Panc1 (cell line): ENCODE results near the gene RRP9. TPM values are rescaled to one million over a fixed set of nuclear protein-coding genes. Genes with fewer than 3 reads are reported as not detected.

Source experiments
- ATAC-seq: fragments of 200-7000 bp; cut with Tn5 transposase; 2 replicates; pipeline ENCODE4 v1.9.1; 2020; ENCODE audit warnings: mild to moderate bottlenecking, moderate library complexity
- BruUV-seq: library from RNA; stranded (reverse); fragments of 400-500 nt; replicated peaks from 2 replicates; lab custom pipeline; 2021; lab: Mats Ljungman, UMichigan
- CTCF ChIA-PET: fragments of 300-600 bp; sonication (Branson Sonifier 250); formaldehyde crosslinking; loops from one replicate; lab custom pipeline; 2022; ENCODE audit warnings: antibody characterized with exemption; lab: Charles Lee
- POLR2A ChIA-PET: fragments of 300-600 bp; sonication (Branson Sonifier 250); formaldehyde crosslinking; loops from one replicate; lab custom pipeline; 2022; ENCODE audit warnings: antibody characterized with exemption; lab: Charles Lee
- DNase-seq: peaks from one replicate; pipeline ENCODE4 v3.0.0-alpha.2; 2010; ENCODE audit warnings: low read depth, low spot score
- H3K27ac ChIP-seq: 2 replicates; pipeline ENCODE4 v1.5.1; 2011; ENCODE audit warnings: mild to moderate bottlenecking, low read length, inconsistent platforms
- H3K27me3 ChIP-seq: fragments of 200-500 bp; sonication (Bioruptor generic); 2 replicates; pipeline ENCODE4 v1.6.0; 2014; ENCODE audit warnings: low read length, inconsistent platforms; ENCODE audit not compliant: control insufficient read depth, insufficient read depth
- H3K36me3 ChIP-seq: fragments of 200-500 bp; sonication (Bioruptor generic); 2 replicates; pipeline ENCODE4 v1.5.1; 2014; ENCODE audit warnings: inconsistent platforms, mild to moderate bottlenecking, low read length, moderate library complexity; ENCODE audit not compliant: control insufficient read depth, insufficient read depth
- H3K4me1 ChIP-seq: 2 replicates; pipeline ENCODE4 v1.5.1; 2011; ENCODE audit warnings: inconsistent platforms, mild to moderate bottlenecking, low read length, moderate library complexity; ENCODE audit not compliant: control insufficient read depth, insufficient read depth
- H3K4me3 ChIP-seq, 2 experiments: 2 replicates each; pipeline ENCODE4 v1.5.1; 2011 to 2012; ENCODE audit warnings: low read depth in 2 of 2, low read length in 2 of 2, mild to moderate bottlenecking in 2 of 2, inconsistent platforms in 1 of 2, moderate library complexity in 1 of 2
- H3K9me3 ChIP-seq: fragments of 200-500 bp; sonication (Bioruptor generic); 2 replicates; pipeline ENCODE4 v1.5.1; 2014; ENCODE audit warnings: low read depth, mild to moderate bottlenecking, inconsistent platforms, low read length, moderate library complexity; ENCODE audit not compliant: control insufficient read depth, insufficient read depth
- CTCF ChIP-seq: fragments of 450-650 bp; IDR thresholded peaks from 2 replicates; pipeline ENCODE4 v1.5.1; 2017; ENCODE audit warnings: mild to moderate bottlenecking
- POLR2AphosphoS5 ChIP-seq: IDR thresholded peaks from 2 replicates; pipeline ENCODE4 v1.6.1; 2012; ENCODE audit warnings: mild to moderate bottlenecking, low read depth, low read length, moderate library complexity
- SIN3A ChIP-seq: IDR thresholded peaks from 2 replicates; pipeline ENCODE4 v1.6.1; 2012; ENCODE audit warnings: low read depth, mild to moderate bottlenecking, low read length, moderate library complexity, borderline replicate concordance; ENCODE audit not compliant: insufficient read depth
- TCF7L2 ChIP-seq: IDR thresholded peaks from 2 replicates; pipeline ENCODE4 v1.6.1; 2011; ENCODE audit warnings: mild to moderate bottlenecking, low read depth, low read length, inconsistent platforms
- in situ Hi-C: cut with HindIII; loops from 2 replicates; pipeline ENCODE4 v1.10.0; 2016; ENCODE audit warnings: low sequenced_read_pairs, low pct_unique_long_range_greater_than_20kb
- intact Hi-C: fragments of 100-400 bp; cut with micrococcal nuclease; formaldehyde crosslinking; loops from one replicate; pipeline ENCODE4 v1.10.0; 2022; ENCODE audit not compliant: unreplicated experiment
- total RNA-seq: library from RNA; stranded (reverse); gene quantifications from one replicate; pipeline ENCODE4 v1.2.1, GENCODE V29; 2021; ENCODE audit not compliant: unreplicated experiment
- TF ChIP-seq, protein P1 (sequence below), 2 experiments: IDR thresholded peaks; 2 replicates each; pipeline ENCODE4 v1.6.1; 2011 to 2012; ENCODE audit warnings: low read depth in 2 of 2, control low read depth in 1 of 2, low read length in 1 of 2, mild to moderate bottlenecking in 1 of 2, moderate library complexity in 1 of 2; ENCODE audit not compliant: insufficient read depth in 1 of 2

Gene RRP9
- total RNA-seq, 1 experiment from 2014 or later = 54.5 TPM

- ChIA-PET POLR2A (interaction anchor here (0.6 kb wide), 1 partner anchor 145 kb away, joined by 3 read pairs; no protein-coding TSS in a partner anchor), CTCF (no interaction called here)
- H3K4me3 ChIP-seq = no peak overlapping the region
- no peaks in the 10 kb centered on the region for H3K27me3 ChIP-seq
- ATAC-seq (no peak), DNase-seq (no peak)
- in situ Hi-C loops = no loop called here
- no peaks in the 10 kb centered on the region for H3K9me3 ChIP-seq
- intact Hi-C loops = no loop called here
- H3K27ac ChIP-seq = no peak overlapping the region
- no TSS peak for BruUV-seq
- no peaks in the 10 kb centered on the region; the same call in 1 of the 2 replicates for H3K36me3 ChIP-seq
- TF ChIP-seq CTCF = no peak
- TF ChIP-seq, protein P1, sequence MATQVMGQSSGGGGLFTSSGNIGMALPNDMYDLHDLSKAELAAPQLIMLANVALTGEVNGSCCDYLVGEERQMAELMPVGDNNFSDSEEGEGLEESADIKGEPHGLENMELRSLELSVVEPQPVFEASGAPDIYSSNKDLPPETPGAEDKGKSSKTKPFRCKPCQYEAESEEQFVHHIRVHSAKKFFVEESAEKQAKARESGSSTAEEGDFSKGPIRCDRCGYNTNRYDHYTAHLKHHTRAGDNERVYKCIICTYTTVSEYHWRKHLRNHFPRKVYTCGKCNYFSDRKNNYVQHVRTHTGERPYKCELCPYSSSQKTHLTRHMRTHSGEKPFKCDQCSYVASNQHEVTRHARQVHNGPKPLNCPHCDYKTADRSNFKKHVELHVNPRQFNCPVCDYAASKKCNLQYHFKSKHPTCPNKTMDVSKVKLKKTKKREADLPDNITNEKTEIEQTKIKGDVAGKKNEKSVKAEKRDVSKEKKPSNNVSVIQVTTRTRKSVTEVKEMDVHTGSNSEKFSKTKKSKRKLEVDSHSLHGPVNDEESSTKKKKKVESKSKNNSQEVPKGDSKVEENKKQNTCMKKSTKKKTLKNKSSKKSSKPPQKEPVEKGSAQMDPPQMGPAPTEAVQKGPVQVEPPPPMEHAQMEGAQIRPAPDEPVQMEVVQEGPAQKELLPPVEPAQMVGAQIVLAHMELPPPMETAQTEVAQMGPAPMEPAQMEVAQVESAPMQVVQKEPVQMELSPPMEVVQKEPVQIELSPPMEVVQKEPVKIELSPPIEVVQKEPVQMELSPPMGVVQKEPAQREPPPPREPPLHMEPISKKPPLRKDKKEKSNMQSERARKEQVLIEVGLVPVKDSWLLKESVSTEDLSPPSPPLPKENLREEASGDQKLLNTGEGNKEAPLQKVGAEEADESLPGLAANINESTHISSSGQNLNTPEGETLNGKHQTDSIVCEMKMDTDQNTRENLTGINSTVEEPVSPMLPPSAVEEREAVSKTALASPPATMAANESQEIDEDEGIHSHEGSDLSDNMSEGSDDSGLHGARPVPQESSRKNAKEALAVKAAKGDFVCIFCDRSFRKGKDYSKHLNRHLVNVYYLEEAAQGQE (IDR thresholded peaks at IDR 0.05; ENCODE audit: insufficient read depth in 1 of 2, low read depth in 2 of 2, low read length in 1 of 2) = no peak
- no peak for TF ChIP-seq SIN3A
- no peak for TF ChIP-seq TCF7L2
- TF ChIP-seq POLR2AphosphoS5 = no peak
- peaks cover 24% of the 10 kb centered on the region for H3K4me1 ChIP-seq
Observed at GRCh38 chr3:51970606-51971300, 29.0 kb upstream of the RRP9 start.

DNA sequence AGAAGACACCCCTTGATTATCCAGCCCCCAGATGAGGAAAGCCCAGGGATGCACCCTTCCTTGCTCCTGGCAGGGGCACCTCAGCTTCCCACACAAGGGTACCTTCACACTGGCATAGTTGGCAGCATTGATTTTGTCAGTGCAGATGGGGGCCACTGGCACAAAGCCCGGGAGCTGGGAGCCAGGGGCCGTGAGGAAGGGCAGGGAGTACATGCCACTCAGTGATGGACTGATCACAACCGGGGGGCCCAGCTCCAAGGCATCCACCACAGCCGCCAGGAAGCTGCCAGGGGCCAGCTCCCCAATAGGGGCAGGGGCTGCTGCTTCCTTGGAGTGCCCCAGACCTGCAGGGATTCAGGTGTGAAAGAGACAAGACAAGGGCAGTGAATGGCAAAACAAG is 28.1 kb upstream of the RRP9 start:
- no peaks in the 10 kb centered on the region for H3K9me3 ChIP-seq
- in situ Hi-C loops (no loop called here), intact Hi-C loops (no loop called here)
- ATAC-seq = no peak
- H3K27me3 ChIP-seq = no peaks in the 10 kb centered on the region
- H3K27ac ChIP-seq = no peak overlapping the region
- H3K4me3 ChIP-seq = no peak overlapping the region
- H3K36me3 ChIP-seq = no peaks in the 10 kb centered on the region; the same call in 1 of the 2 replicates
- TF ChIP-seq TCF7L2 = no peak
- no peak for TF ChIP-seq CTCF
- TF ChIP-seq SIN3A = no peak
- TF ChIP-seq, protein P1 (IDR thresholded peaks at IDR 0.05; ENCODE audit: insufficient read depth in 1 of 2, low read depth in 2 of 2, low read length in 1 of 2) = no peak
- no peak for TF ChIP-seq POLR2AphosphoS5
- peaks cover 20% of the 10 kb centered on the region for H3K4me1 ChIP-seq
- POLR2A ChIA-PET = interaction anchor here (0.6 kb wide), 1 partner anchor 144 kb away, joined by 3 read pairs; no protein-coding TSS in a partner anchor
- DNase-seq = no peak
- CTCF ChIA-PET = no interaction called here
- no TSS peak for BruUV-seq
